IPS-18a (cell line): Measurements from ENCODE around the gene KCNAB3.

Experiments
- H3K27ac ChIP-seq: one replicate; pipeline ENCODE4 v1.5.1; 2013; ENCODE audit warnings: low read length
- H3K27me3 ChIP-seq: one replicate; pipeline ENCODE4 v1.6.1; 2013; ENCODE audit warnings: mild to moderate bottlenecking, low read length; ENCODE audit not compliant: control insufficient read depth, insufficient read depth
- H3K36me3 ChIP-seq: one replicate; pipeline ENCODE4 v1.6.1; 2013; ENCODE audit warnings: low read depth, low read length; ENCODE audit not compliant: control insufficient read depth
- H3K4me1 ChIP-seq: one replicate; pipeline ENCODE4 v1.6.1; 2013; ENCODE audit warnings: low read depth, low read length; ENCODE audit not compliant: control insufficient read depth
- H3K4me3 ChIP-seq: one replicate; pipeline ENCODE4 v1.5.1; 2013; ENCODE audit warnings: low read length
- H3K9ac ChIP-seq: one replicate; pipeline ENCODE4 v1.6.1; 2013; ENCODE audit warnings: mild to moderate bottlenecking, low read length, moderate library complexity
- H3K9me3 ChIP-seq: one replicate; pipeline ENCODE4 v1.6.1; 2013; ENCODE audit warnings: low read depth, low read length; ENCODE audit not compliant: control insufficient read depth

Gene KCNAB3

DNA sequence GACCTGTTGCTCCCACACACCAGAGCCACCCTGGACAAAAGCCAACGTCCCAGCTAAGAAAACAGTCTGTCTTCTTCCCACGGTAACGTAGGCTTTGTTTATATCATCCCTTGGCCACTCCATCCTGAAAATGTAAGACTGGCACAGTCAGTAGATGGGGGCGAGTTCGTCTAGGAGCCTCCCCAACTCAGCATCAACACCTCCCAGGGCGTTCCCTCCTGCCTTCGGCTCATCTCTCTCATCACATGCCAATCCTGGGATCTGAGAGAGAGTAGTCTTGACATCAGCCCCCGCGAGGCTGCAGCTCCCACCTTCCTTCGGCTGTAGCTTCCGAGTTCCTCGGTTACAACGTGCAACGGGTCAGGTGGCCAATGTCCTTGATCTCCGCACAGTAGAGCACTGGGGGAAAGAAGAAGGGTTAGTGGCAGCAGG is 14.5 kb downstream of the KCNAB3 start:
- Histone ChIP-seq H3K4me3 (peak overlapping the region; percentile 47), H3K9me3 (no peaks in the 10 kb centered on the region), H3K4me1 (peaks cover 3% of the 10 kb centered on the region), H3K27me3 (peaks cover 43% of the 10 kb centered on the region), H3K36me3 (no peaks in the 10 kb centered on the region), H3K9ac (no peak overlapping the region), H3K27ac (no peak overlapping the region)

DNA sequence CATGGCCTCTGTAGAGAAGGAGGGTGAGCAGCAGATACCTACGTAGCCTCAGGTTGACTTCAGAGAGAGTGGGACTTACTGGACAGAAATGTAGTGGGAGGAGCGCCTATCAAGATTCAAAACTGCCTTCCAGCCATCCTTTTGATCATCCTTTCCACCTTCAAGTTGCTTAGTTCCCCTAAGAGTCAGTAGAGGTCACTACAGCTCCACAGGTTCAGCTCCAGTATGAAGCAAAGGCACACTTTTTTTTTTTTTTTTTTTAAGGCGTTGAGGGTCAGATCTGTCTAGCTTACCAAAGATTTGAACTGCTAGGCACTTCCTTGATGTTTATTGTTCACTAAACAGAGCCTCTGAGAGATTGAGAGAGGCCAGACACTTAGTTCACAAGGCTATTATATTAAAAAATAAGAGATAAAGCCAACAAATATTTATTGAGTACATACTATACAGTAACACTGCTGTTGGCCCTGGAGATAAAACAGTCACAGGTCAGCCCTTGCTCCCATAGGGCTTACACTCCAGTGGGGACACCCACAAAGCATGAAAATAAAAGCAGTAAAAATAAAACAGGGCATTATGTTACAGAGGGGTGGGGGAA is 16.6 kb downstream of the KCNAB3 start:
- Histone ChIP-seq H3K9me3 (no peaks in the 10 kb centered on the region), H3K4me3 (no peak overlapping the region), H3K36me3 (no peaks in the 10 kb centered on the region), H3K9ac (no peak overlapping the region), H3K4me1 (peaks cover 3% of the 10 kb centered on the region), H3K27ac (no peak overlapping the region), H3K27me3 (peaks cover 34% of the 10 kb centered on the region)

DNA sequence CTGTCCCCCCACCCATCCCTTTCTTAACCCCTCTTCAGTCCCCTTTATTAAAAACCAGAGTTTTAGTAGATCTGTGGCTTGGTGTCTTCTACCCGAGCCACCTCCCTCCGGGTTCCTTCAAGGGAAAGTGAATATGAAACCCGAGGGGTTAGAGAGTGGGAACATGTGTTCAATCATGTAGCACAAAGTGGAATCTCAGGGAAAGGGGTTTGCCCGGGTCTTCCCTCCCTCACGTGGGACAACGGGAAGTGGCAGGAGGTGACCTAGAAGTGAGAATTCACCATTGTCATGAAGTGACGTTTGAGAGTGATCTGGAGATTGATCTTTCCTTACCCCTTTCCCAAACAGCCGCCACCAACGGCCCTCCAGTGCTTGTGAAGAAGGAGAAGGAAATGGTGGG is 18.5 kb downstream of the KCNAB3 start:
- H3K27me3 ChIP-seq: peaks cover 15% of the 10 kb centered on the region
- no peaks in the 10 kb centered on the region for H3K9me3 ChIP-seq
- no peak overlapping the region for H3K9ac ChIP-seq
- H3K27ac ChIP-seq: no peak overlapping the region
- no peak overlapping the region for H3K4me3 ChIP-seq
- peaks cover 3% of the 10 kb centered on the region for H3K4me1 ChIP-seq
- H3K36me3 ChIP-seq: no peaks in the 10 kb centered on the region

DNA sequence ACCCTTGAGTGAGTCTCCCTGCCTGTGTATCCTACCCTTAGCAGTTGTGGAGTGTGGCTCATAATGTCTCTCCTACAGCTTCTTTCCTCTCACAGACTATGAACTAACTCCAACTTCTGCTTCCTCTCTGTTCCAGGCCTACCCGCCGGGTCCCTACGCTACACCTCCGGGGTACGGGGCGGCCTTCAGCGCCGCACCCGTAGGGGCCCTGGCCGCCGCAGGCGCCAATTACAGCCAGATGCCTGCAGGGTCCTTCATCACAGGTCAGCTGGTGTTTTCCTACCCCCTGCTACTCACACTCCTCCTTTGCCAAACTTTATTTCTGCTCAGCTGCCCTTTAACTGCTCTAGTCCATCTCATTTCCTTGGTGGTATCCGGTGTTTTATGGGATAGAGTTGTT is 18.9 kb downstream of the KCNAB3 start:
- Histone ChIP-seq H3K4me3 (no peak overlapping the region), H3K27ac (no peak overlapping the region), H3K9me3 (no peaks in the 10 kb centered on the region), H3K36me3 (no peaks in the 10 kb centered on the region), H3K4me1 (peaks cover 3% of the 10 kb centered on the region), H3K9ac (no peak overlapping the region), H3K27me3 (peaks cover 13% of the 10 kb centered on the region)

DNA sequence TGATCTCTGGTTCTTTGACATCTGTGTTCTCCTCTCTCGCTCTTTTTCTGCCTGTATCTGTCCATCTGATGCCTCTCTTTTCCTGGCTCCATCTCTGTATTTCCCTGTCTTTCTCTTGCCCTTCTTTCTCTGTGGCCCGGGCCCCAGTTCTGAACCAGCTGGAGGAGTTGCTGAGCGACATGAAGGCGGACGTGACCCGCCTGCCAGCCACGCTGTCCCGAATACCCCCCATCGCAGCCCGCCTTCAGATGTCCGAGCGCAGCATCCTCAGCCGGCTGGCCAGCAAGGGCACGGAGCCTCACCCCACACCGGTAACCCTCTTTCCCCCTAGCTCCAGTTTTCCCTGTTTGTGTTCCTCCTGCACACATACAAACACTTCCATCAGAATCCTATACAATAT is 19.4 kb downstream of the KCNAB3 start:
- Histone ChIP-seq H3K4me1 (peaks cover 3% of the 10 kb centered on the region), H3K4me3 (no peak overlapping the region), H3K27me3 (peaks cover 12% of the 10 kb centered on the region), H3K9me3 (no peaks in the 10 kb centered on the region), H3K36me3 (no peaks in the 10 kb centered on the region), H3K9ac (no peak overlapping the region), H3K27ac (no peak overlapping the region)

DNA sequence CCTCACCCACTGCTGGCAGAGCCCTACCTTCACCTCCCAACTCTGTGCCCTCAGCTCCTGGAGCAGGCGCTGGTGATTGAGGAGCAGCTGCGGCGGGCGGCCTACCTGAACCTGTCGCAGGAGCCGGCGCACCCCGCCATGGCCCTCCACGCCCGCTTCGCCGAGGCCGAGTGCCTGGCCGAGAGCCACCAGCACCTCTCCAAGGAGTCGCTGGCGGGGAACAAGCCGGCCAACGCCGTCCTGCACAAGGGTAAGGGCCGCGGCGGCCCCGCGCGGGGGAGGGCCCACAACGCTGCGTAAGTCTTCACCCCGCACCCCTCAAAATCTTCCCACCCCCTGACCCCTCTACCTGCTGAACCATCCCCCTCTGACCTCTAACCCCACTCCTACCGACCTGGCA is 20.6 kb downstream of the KCNAB3 start:
- H3K4me3 ChIP-seq: no peak overlapping the region
- no peaks in the 10 kb centered on the region for H3K4me1 ChIP-seq
- H3K9ac ChIP-seq: no peak overlapping the region
- H3K36me3 ChIP-seq: peaks cover 5% of the 10 kb centered on the region
- no peaks in the 10 kb centered on the region for H3K9me3 ChIP-seq
- H3K27ac ChIP-seq: no peak overlapping the region
- H3K27me3 ChIP-seq: no peaks in the 10 kb centered on the region

DNA sequence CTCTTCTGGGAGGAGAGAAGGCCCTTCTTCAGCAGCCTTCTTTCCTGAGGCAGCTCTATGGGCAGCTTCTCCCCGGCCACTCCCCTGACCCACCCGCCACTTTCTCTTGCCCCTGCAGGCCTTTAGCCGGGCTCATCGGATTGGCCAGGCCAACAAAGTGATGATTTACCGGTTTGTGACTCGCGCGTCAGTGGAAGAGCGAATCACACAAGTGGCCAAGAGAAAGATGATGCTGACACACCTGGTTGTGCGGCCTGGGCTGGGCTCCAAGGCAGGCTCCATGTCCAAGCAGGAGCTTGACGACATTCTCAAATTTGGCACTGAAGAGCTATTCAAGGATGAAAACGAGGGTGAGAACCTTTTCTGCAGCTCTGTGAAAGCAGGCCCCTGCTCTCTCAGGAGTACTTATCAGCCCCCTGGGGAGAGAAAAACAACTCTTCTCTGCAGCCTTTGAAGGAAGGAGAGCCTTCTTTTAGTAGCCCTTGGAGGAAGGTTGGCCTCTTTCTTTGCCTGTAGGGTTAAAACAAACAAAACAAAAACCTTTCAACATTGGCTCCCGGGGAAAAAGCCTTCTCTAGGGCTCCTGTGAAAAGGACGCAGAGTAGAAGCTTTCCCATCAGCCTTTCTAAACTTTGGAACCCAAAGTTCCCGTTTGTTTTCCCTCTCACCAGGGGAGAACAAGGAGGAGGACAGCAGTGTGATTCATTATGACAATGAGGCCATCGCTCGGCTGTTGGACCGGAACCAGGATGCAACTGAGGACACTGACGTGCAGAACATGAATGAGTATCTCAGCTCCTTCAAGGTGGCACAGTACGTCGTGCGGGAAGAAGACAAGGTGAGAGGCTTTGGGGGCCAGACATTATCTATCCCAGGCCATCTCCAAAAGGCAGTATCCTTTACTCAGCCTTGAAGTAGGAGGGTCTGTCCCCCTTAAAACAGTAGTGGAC is 26.2 kb downstream of the KCNAB3 start:
- Histone ChIP-seq H3K4me1 (no peaks in the 10 kb centered on the region), H3K27ac (no peak overlapping the region), H3K4me3 (no peak overlapping the region), H3K9me3 (no peaks in the 10 kb centered on the region), H3K9ac (no peak overlapping the region), H3K27me3 (no peaks in the 10 kb centered on the region), H3K36me3 (peaks cover 5% of the 10 kb centered on the region)

DNA sequence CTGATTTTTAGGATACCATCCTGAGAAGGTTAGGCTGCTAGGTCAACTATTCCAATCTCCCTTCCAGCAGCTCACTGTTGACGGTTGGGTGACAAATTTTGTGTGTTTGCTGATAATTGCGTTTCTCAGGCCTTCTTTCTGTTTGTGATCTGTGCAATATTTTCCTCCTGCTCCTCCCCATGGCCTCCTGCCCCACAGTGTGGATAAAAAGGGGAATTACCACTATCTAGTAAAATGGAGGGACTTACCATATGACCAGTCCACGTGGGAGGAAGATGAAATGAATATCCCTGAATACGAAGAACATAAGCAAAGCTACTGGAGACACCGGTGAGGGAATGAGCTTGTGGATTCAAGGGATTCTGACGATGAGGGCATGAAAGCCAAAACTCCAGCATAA is 31.9 kb downstream of the KCNAB3 start:
- H3K36me3 ChIP-seq: peaks cover 10% of the 10 kb centered on the region
- H3K4me1 ChIP-seq: no peaks in the 10 kb centered on the region
- H3K9me3 ChIP-seq: no peaks in the 10 kb centered on the region
- H3K27me3 ChIP-seq: no peaks in the 10 kb centered on the region
- H3K27ac ChIP-seq: no peak overlapping the region
- no peak overlapping the region for H3K9ac ChIP-seq
- H3K4me3 ChIP-seq: no peak overlapping the region

DNA sequence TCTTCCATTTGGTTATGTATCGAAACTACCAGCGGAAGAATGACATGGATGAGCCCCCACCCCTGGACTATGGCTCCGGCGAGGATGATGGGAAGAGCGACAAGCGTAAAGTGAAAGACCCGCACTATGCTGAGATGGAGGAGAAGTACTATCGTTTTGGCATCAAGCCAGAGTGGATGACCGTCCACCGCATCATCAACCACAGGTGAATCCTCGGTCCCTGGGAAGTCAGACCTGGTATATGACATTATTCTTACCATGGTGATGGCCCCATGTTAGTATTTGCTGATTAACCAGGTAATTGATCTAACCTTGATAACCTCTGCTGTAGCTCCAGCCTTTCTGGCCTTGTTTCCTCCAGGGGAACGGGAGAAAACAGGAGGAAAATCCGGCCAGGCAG is 32.6 kb downstream of the KCNAB3 start:
- Histone ChIP-seq H3K27me3 (no peaks in the 10 kb centered on the region), H3K36me3 (peaks cover 10% of the 10 kb centered on the region), H3K9me3 (no peaks in the 10 kb centered on the region), H3K4me3 (no peak overlapping the region), H3K4me1 (no peaks in the 10 kb centered on the region), H3K27ac (no peak overlapping the region), H3K9ac (no peak overlapping the region)

DNA sequence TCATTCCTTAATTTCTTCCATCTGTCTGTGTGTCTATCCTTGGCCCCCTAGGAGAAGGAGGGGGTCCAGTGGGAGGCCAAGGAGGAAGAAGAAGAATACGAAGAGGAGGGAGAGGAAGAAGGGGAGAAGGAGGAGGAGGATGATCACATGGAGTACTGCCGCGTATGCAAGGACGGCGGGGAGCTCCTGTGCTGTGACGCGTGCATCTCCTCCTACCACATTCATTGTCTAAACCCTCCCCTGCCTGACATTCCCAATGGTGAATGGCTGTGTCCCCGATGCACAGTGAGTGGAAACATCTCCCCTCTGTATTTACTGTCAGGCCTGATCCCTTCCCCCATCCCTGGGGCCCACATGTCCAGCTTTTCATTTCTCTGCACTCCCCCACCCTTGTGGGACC is 34.8 kb downstream of the KCNAB3 start:
- H3K9me3 ChIP-seq: no peaks in the 10 kb centered on the region
- no peak overlapping the region for H3K9ac ChIP-seq
- H3K27ac ChIP-seq: no peak overlapping the region
- H3K4me1 ChIP-seq: no peaks in the 10 kb centered on the region
- no peaks in the 10 kb centered on the region for H3K27me3 ChIP-seq
- H3K4me3 ChIP-seq: no peak overlapping the region
- H3K36me3 ChIP-seq: peaks cover 10% of the 10 kb centered on the region

DNA sequence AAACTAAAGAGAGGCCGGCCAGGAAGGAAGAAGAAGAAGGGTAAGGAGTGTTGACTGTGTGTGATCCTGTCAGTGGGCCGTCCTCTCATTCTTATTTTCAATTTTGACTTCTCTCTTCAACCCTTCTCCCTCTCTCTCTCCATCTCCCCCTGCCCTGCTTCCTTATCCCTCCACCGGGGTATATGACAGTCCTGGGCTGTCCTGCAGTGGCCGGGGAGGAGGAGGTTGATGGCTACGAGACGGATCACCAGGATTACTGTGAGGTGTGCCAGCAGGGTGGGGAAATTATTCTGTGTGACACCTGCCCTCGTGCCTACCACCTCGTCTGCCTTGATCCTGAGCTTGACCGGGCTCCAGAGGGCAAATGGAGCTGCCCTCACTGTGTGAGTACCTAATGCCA is 35.4 kb downstream of the KCNAB3 start:
- Histone ChIP-seq H3K36me3 (peaks cover 10% of the 10 kb centered on the region), H3K9ac (no peak overlapping the region), H3K27ac (no peak overlapping the region), H3K9me3 (no peaks in the 10 kb centered on the region), H3K4me3 (no peak overlapping the region), H3K27me3 (no peaks in the 10 kb centered on the region), H3K4me1 (peaks cover 5% of the 10 kb centered on the region)
